VCaP (cell line): Measurements from ENCODE around the gene CCDC69.
"Not testable (repeated sequence)": the region's sequence is repeated elsewhere in the genome, so short reads cannot be mapped to it uniquely, and the experiment has no call there.

Experiments
- H3K27ac ChIP-seq: fragments of 450-650 bp; 2 replicates; pipeline ENCODE4 v1.5.1; 2017
- CTCF ChIP-seq: fragments of 450-650 bp; conservative IDR thresholded peaks from 2 replicates; pipeline ENCODE4 v1.5.1; 2017; ENCODE audit warnings: mild to moderate bottlenecking, moderate library complexity

CCDC69 gene

GRCh38 chr5:151205411-151205810, 18.5 kb downstream of the CCDC69 start:
- no peak for TF ChIP-seq CTCF
- H3K27ac ChIP-seq = no peak overlapping the region

GRCh38 chr5:151204051-151204450, 19.8 kb downstream of the CCDC69 start:
- TF ChIP-seq CTCF = no peak
- H3K27ac ChIP-seq = no peak overlapping the region

- no peak overlapping the region for H3K27ac ChIP-seq
- no peak for TF ChIP-seq CTCF
Observed at GRCh38 chr5:151202381-151203139, 21.3 kb downstream of the CCDC69 start.

GRCh38 chr5:151200913-151201595, 22.8 kb downstream of the CCDC69 start:
- no peak overlapping the region for H3K27ac ChIP-seq
- TF ChIP-seq CTCF = no peak

- TF ChIP-seq CTCF = no peak
- H3K27ac ChIP-seq = no peak overlapping the region
Observed at GRCh38 chr5:151199581-151200185, 24.2 kb downstream of the CCDC69 start.

GRCh38 chr5:151198861-151199260, 25.0 kb downstream of the CCDC69 start:
- no peak overlapping the region for H3K27ac ChIP-seq
- no peak for TF ChIP-seq CTCF

- not testable (repeated sequence) for H3K27ac ChIP-seq
Observed at GRCh38 chr5:151197291-151197600, 26.6 kb downstream of the CCDC69 start.
